Astrocyte of the cerebellum (primary cell): ENCODE results near the gene SLC25A42.

Source experiments
- DNase-seq: peaks from one replicate; pipeline ENCODE4 v3.0.0-alpha.2; 2011; ENCODE audit warnings: low read depth
- H3K4me3 ChIP-seq: 2 replicates; pipeline ENCODE4 v1.5.1; 2011; ENCODE audit warnings: mild to moderate bottlenecking, low read depth, low read length, moderate library complexity
- CTCF ChIP-seq: IDR thresholded peaks from 2 replicates; pipeline ENCODE4 v1.5.1; 2012; ENCODE audit warnings: low read length, low read depth, moderate library complexity, mild to moderate bottlenecking; ENCODE audit errors: missing control alignments
- in situ Hi-C: cut with HindIII; loops from 2 replicates; pipeline ENCODE4 v1.10.0; 2017; ENCODE audit warnings: low sequenced_read_pairs

The SLC25A42 gene

GRCh38 chr19:19034204-19034624 is 29.6 kb upstream of the SLC25A42 start:
- peak overlapping the region; percentile 62 for H3K4me3 ChIP-seq
- no peak for TF ChIP-seq CTCF
- in situ Hi-C loops, result no loop called here
- peak; percentile 23 for DNase-seq

GRCh38 chr19:19039901-19040300 is 23.9 kb upstream of the SLC25A42 start:
- no peak for DNase-seq
- in situ Hi-C loops, result loop anchor here (5.0 kb wide), 1 partner anchor 83 kb away; no protein-coding TSS in a partner anchor
- TF ChIP-seq CTCF, result no peak
- no peak overlapping the region for H3K4me3 ChIP-seq

- peak; percentile 59 for DNase-seq
- TF ChIP-seq CTCF, result no peak
- no peak overlapping the region for H3K4me3 ChIP-seq
- in situ Hi-C loops, result loop anchor here (5.0 kb wide), 1 partner anchor 83 kb away; no protein-coding TSS in a partner anchor
Measured at GRCh38 chr19:19040417-19040816, 23.4 kb upstream of the SLC25A42 start.

- in situ Hi-C loops, result loop anchor here (5.0 kb wide), 1 partner anchor 86 kb away; no protein-coding TSS in a partner anchor
- no peak for DNase-seq
- TF ChIP-seq CTCF, result no peak
- no peak overlapping the region for H3K4me3 ChIP-seq
Measured at GRCh38 chr19:19042732-19043280, 21.0 kb upstream of the SLC25A42 start.

GRCh38 chr19:19043481-19043880 is 20.3 kb upstream of the SLC25A42 start:
- in situ Hi-C loops, result loop anchor here (5.0 kb wide), 1 partner anchor 86 kb away; no protein-coding TSS in a partner anchor
- no peak overlapping the region for H3K4me3 ChIP-seq
- TF ChIP-seq CTCF, result no peak
- DNase-seq, result no peak

GRCh38 chr19:19043881-19044280 is 19.9 kb upstream of the SLC25A42 start:
- in situ Hi-C loops, result loop anchor here (5.0 kb wide), 1 partner anchor 87 kb away; no protein-coding TSS in a partner anchor
- TF ChIP-seq CTCF, result no peak
- DNase-seq, result no peak
- no peak overlapping the region for H3K4me3 ChIP-seq
